HG02938 (cell line): ENCODE measurements around the gene CNRIP1.
"Not testable (repeated sequence)": the region's sequence is repeated elsewhere in the genome, so short reads cannot be mapped to it uniquely, and the experiment has no call there.

ENCODE experiments used
- ATAC-seq: cut with Tn5 transposase; IDR thresholded peaks from one replicate; pipeline ENCODE4 v1.9.1; 2021; ENCODE audit warnings: mild to moderate bottlenecking, moderate library complexity; ENCODE audit not compliant: unreplicated experiment

CNRIP1 gene, protein sequence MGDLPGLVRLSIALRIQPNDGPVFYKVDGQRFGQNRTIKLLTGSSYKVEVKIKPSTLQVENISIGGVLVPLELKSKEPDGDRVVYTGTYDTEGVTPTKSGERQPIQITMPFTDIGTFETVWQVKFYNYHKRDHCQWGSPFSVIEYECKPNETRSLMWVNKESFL

DNA sequence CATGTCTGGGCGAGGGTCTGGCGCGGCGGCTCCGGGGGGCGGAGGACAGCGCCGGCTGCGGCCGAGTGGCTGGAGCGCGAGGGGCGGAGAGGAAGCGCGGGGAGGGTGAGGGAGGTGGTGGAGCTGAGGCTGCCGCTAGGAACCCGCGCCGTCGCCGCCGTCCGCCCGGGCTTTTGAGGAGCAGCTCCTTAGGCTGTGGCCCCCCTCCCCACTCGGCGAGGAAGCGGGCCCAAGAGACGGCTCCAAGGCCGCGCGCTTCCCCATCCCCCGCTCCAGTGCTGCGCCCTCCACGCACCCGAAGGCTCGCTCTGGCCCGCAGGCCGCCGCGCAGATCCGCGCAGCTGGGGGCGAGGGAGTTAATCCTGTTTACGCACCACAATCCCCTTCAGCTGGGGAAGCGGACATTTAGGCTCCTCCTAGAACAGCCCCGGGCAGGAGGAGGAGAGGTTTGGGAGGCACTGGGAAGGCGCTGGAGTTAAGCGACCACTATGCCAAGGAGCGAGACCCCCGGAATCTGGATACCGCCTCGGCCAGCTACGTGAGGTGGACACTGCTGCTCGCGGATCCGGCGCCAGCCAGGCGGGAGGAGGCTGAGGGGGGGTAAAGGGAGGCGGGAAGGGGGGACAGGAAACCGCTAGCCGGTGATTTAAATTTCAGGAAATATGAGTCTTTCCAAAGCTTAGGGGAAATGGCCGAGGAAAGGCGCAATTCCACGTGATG lies at the start of gene CNRIP1:
Gene CNRIP1 (minus strand): TSS at position 552 of the 720 bp plus-strand sequence. CDS start 549 bp downstream, at position 3.
- ATAC-seq = no peak

DNA sequence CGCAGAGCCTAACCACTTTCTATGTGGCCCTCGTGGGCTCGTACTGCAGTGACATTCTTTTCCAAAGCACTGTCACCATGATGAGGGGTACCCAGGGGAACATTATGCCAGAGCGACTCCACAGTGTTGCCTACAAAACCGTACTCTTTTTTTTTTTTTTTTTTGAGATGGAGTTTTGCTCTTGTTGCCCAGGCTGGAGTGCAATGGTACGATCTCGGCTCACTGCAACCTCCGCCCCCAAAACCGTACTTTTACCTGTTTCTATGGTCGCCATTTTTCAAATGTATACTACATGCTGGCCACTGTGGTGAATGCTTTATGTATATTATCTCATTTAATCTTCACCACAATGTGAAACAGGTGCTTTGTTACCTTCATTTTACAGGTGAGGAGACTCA lies 49.6 kb upstream of the CNRIP1 start:
- ATAC-seq = no peak

DNA sequence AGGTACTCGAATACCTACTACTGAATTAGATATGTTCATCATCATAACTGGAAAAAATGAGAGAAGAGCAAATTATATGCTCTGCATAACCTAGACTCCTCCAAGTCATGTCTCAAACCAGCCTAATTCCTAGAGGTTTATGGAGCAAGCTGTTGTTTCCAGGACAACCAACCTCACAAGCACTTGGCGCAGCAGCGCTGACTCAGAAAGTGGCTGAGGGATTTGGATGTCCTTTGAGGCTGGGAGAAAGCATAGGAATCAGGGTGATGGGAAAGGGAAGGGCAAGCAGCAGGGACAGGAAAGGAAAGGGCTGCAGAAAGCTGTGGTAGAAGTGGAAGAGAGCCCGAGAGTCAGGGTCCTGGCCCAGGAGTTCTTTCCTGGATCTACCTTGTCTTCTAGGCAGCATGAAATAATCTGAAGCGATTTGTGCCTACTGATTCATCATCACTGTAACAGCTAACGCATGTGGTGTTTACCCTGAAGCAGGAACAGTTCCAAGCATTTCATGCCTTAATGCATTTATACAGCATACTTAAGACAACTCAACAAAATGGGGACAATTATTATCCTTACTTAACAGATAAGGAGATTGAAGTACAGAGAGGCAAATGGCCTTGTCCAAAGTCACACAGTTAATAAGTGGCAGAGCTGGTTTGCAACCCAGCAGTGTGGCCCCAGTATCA lies 49.0 kb upstream of the CNRIP1 start:
- no peak for ATAC-seq

DNA sequence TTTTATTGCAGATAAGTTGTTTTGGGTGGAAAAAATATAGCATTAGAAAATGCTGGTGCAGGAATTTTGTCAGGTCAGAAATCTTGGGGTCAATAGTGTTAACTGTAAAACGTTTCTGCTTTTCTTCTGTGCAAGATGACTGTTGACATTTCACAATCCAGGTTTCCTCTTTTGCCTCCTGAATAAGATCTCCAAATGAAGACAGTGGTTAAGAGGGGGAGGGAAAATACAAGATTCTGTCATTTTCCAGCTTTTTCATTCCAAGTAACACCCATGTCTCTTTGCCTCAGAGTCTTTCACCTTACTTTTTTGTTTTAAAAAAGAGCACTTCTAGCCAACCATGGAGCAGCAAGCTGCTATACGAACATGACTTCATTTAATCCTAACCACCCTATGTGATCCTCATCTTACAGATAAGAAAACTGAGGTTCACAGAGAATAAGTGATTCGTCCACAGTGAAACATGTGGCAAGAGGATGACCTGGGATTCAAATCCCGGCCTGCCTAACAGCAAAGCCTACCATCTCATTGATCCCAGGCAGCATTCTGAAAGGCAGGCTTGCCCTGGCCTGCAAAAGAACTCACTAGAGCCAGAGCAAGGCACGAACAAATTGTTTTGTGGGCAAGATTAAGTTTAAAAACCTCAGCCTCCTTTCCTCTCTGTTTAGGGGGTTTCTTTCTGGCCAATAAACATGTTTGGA lies 48.4 kb upstream of the CNRIP1 start:
- no peak for ATAC-seq

DNA sequence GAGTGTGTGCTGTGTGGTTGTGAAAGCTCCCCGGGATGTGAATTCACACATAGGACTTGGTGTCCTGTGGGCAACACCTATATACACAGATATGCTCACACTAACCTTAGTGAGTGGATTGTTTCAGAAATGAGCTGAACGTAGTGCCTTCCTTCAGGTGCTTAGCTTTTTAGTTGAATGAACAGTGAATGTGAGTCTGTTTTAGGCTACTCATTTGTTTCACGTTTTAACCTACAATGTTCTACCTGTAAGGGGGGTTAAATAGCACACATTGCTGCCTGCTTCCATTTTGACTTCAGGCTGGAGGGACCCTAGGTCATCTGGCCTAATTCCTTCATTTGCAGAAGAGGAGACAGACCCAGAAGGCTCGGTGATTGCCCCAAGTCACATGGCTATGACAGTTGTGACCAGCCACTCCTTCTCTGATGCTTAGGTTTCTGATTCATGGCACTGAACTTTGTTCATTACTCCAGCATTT lies 46.4 kb upstream of the CNRIP1 start:
- peak; percentile 36 for ATAC-seq

DNA sequence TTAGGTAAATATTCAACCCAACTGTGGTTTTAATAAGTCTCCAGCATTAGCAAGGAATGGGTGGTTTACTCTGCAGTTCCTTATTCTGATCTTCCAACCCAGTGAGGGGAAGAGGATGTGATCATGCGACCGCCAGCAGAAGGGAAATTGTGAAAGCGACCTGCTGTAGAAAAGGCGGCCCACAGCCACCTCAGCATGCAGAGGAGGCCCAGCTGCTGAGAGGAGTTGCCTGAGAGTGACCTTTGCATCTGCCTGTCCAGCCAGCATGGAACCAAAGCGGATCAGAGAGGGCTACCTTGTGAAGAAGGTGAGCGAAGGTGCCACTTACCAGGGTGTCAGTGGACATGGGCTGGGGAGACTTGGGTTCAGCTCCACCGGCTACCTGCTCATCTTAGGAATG lies 45.3 kb upstream of the CNRIP1 start, which contains the start of gene PLEK:
Gene PLEK (plus strand): TSS at position 196 of the 400 bp plus-strand sequence. CDS start 70 bp downstream, at position 266.
- peak; percentile 60 for ATAC-seq

DNA sequence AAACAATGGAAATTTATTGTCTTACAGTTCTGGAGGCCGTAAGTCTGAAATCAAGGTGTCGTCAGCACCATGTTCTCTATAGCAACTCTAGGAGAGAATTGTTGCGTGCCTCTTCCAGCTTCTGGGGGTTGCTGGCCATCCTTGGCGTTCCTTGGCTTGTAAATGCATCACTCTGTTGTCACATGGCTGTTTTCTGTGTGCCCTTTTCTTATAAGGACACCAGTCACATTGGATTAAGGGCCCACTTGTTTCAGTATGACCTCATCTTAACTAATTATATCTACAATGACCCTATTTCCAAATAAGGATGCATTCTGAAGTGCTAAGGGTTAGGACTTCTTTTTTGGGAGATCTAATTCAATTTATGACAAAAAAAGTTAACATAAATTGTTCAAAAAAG lies 44.0 kb upstream of the CNRIP1 start:
- no peak for ATAC-seq

DNA sequence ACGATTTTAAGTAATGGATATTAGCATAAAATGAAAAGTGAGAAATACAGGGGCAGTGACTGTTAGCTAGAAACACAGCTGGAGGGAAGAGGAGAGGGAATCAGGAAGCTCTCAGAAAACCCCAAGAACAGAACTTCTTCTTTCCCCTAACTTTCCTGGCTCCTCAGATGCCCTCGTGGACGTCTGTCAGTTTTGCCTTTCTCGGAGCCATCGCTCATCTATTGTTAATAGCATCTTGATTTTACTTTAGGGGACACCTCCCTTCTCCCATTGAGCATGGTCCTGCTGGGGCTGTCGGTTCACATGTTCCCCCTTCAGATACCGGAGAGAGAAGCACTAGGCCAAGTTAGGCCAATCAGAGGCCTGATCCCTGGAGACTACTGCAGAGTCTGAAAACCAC lies 43.0 kb upstream of the CNRIP1 start:
- ATAC-seq = no peak

DNA sequence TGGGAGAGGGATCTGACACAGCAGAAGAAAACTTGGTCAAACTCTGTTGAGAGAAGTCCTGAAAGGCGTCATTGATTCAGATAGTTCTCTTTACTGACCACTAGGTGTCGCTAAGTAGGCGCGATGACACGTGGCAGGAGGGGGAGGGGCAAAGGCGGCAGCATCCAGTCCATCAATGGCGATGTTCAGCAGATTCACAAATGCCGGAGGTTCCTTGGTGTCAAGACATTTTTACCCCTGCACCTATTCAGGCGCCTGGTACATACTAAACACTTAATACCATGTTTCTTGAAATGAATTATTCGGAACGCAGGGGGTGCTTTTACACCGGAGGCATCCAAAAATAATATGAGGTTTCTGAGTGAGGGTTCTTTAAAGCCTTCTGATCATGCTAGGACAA lies 42.3 kb upstream of the CNRIP1 start:
- peak; percentile 55 for ATAC-seq

DNA sequence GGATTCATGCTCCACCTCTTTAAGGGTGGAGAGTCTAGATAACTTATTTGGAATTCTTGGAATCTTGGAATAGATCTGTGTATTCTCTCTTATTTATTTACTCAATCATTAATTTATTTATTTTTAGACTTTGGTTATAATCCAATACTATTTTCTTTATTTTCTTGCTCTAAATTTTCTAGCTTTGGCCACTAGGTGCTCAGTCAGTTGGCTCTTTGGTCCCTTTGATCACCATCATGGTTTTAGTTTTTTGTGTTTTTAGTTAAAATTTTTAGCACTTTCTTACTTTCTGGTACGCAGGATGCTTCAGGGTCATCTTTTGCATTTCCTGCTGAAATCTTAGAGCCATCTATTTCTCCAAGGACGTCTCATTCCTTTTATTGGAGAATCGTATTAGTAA lies 40.1 kb upstream of the CNRIP1 start:
- no peak for ATAC-seq

DNA sequence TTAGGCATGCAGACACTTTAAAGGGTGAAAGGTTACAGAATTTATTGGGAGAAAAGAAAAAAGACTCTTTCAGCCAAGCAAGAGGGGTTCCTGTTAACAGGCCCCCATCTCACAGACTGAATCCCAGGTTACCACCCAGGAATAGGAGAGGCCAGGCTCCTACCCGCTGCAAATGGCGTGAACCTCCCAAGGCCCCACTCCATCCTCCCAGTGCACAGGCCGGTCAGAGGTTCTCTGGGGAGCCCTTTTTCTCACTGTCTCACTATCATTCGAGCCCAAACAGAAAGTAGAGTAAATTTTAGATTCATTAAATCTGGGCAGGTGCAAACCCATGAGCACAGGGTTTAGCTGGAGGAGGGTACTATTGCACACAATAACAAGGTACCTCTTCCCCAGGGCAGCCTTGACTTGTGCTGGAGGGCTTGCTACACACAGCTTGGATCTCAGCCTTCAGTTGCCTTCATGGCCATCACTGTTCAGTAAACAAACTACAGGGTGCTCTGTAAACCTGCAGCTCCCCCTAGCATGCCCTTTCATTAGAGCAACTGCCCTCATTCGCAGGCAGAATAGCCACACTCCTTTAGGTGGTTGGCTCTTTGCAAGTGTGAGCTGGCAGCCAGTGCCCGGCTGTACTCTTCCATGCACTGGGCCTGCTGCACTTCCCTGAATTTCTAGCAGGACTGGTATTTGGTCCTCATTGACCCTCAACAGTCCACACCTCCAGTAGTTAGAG lies 38.0 kb upstream of the CNRIP1 start:
- ATAC-seq = peak; percentile 47

DNA sequence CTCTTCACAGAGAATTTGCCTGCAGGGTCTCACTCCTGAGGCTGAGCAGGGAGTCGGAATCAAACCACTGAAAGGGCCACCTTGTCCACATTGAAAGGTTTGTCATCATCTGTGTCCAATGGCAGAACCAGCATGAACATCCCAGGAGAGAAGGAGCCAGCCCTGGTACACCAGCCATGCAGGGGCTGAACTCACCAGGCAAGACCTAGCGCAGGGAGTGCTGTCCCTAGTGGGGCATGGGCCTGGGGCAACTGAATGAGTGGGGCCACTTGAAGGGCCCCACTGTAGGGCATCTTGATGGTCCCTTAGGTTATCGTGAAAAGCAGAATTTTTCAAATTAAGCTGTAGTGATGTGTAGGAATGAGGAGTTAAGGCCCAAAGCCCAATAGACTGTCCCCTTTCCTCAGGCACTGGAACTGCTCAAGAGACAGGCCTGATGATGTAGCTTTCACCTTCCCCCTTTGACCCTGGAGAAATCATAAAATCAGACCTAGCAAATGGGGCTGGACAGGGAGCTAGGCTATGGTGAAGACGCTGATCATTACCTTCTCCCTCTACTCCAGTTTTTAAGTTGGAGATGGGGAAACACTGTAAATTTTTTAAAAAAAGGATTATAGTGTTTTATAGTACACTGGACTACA lies 37.0 kb upstream of the CNRIP1 start:
- no peak for ATAC-seq

DNA sequence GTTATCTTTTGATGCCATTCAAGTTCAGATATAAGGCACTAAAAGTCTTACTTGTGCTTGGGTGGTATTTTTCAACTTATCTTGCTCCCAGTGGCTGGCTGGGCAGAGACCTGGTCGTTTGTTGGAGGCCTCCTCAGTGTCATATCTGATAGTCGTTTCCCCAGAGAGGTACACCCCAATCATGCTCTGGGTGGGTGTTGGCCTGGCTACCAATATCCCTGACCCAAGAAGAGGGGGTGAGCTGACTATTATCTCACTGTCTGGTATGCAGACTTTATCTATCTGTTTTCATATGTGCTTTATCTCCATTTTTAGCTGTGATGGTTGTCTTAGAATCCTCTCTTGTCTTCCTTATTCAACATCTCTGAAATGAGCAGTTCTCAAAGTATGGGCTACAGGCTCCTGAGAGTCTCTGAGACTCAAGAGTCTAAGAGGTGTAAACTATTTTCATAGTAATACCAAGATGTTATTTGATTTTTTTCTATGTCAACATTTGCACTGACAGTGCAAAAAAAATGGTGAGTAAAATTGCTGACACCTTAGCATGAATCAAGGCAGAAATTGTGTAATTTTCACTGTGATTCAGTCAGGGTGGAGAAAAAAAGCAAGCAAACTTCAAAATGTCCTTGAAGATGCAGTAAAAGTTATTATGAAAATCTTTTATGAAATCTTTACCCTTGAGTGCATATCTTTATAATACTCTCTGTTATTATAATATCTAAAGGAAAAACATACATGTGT lies 33.1 kb upstream of the CNRIP1 start:
- no peak for ATAC-seq

DNA sequence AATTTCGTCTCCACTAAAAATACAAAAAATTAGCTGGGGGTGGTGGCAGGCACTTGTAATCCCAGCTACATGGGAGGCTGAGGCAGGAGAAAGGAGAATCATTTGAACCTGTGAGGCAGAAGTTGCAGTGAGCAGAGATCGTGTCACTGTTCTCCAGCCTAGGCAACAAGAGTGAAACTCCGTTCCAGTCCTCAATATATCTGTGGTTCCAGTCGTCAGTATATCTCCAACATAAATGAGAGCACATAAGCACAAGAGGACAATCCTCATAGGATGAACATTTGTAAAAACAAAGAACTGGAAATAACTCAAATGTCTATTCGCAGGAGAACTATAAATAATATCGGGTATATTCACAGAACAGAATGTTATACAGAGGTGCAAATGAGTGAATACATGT lies 32.2 kb upstream of the CNRIP1 start:
- no peak for ATAC-seq

DNA sequence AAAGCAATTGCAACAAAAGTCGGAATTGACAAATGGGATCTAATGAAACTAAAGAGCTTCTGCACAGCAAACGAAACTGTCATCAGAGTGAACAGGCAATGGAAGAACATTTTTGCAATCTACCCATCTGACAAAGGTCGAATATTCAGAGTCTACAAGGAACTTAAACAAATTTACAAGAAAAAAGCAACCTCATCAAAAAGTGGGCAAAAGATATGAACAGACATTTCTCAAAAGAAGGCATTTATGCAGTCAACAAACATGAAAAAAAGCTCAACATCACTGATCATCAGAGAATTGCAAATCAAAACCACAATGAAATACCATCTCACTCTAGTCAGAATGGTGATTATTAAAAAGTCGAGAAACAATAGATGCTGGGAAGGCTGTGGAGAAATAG lies 29.3 kb upstream of the CNRIP1 start:
- not testable (repeated sequence) for ATAC-seq

DNA sequence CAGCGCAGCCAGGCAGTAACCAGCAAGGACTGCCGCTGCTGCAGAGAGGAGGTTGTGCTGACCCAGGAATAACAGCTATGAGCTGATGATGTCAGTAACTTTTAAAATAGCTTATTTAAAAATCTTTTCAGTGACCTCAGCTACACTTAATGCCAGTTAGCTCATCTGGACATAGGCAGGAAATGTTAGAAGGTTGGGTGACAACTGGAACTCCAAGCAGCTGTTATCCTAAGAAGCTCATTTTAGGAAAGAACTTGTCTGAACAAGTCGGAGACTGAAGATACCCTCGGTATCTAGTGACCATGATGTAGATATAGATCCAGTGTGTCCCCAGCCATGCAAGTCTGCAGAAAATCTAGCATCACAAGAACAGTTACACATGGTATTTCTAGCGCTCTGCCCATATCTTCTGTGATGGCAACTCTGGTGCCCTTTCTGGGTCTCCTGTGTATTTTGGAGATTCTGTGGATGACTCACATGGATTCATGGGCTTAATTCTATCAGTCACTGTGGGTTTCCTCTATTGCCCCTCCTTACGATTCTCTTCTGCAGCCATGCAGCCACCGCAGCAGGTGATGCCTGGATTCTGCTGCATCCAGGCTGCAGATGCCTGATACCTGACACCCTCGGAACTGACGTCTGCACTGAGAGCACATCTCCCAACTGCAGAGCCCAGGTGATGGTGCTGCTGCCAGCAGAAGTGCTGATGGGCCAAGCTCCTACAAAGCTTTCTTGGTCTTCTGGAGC lies 25.6 kb upstream of the CNRIP1 start:
- no peak for ATAC-seq

DNA sequence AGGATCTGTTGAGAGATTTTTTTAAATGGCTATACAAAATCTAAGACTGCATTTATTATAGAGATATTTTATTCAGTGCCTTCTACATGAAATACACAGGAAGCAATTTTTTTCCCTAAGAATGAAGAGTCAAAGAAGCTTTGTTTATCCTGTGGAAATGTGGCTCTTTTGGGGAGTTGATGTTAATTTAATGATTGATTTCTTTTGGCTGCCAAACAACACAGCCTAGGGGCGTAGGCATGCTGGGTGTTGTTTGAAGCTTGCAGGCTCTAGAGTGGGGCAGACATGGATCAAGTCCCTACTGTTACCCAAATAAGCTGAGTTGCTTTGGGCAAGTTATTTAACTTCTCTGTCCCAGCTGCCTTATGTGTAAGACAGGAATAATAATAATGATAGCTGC lies 24.3 kb upstream of the CNRIP1 start:
- no peak for ATAC-seq

DNA sequence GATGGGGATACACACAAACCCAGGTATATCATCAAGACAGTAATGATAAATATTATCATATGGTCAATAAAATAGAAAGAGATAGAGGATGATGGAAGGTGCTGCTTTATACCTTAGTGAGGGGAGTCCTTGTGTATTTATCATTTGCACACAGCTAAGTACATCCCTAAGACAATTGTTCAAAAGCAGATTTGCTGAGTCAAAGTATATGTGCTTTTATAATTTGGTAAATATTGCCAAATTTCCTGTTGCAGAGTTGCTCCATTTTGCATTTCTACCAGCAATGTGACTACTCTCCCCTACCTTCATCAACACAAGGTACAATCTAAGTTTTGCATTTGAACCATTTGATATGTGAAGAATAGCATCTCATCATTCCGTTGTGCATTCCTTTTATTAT lies 22.7 kb upstream of the CNRIP1 start:
- no peak for ATAC-seq

DNA sequence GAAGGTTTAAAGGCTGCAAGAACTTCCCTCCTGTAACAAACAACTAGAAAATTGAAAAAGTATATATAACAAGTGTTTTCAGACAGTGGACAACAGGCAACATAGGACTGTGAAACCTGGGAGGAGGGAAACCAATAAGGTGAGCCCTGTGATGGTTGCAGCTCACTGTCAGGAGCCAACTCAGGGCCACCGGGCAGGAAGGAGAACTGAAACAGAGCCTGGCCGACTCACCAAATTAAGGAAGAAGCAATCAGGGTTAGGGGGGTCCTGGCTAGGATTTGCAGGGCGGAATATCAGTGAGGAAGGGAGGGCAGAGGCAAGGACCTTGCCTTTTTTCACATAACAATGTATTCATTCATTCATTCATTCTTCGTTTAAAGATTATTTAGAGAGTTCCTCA lies 21.8 kb upstream of the CNRIP1 start:
- no peak for ATAC-seq
